Measurements from ENCODE around the gene ZNF100. TPM values are rescaled to one million over a fixed set of nuclear protein-coding genes. Genes with fewer than 3 reads are reported as not detected.
"Not testable (repeated sequence)": the region's sequence is repeated elsewhere in the genome, so short reads cannot be mapped to it uniquely, and the experiment has no call there.

Gene ZNF100
- total and polyA plus RNA-seq, 9 of the 15 experiments (the other 6 are each of a cell fraction or from before 2014, with no cell fraction given): 4.5 to 27.2 (median 19.6) TPM

GRCh38 chr19:21808400-21809000 lies 41.1 kb upstream of the ZNF100 start:
- H3K9me1 ChIP-seq (ENCODE audit: control insufficient read depth, insufficient read depth, low read length); CTCF ChIA-PET (ENCODE audit: low intra/inter-chr PET ratio); H3K4me2 ChIP-seq (ENCODE audit: insufficient read depth, low read length); H3K9ac ChIP-seq (ENCODE audit: insufficient read depth in 1 of 2, low read depth in 2 of 2, low read length in 2 of 2); H3K4me3 ChIP-seq; H3K27ac ChIP-seq (ENCODE audit: extremely low read depth, low read depth, low read length); H3K79me2 ChIP-seq (ENCODE audit: control insufficient read depth, insufficient read depth, low read length); H2AFZ ChIP-seq (ENCODE audit: low read depth, low read length); H3K27me3 ChIP-seq (ENCODE audit: control insufficient read depth in 2 of 2, insufficient read depth in 2 of 2, low read length in 2 of 2); H3K4me1 ChIP-seq (replicated peaks in 1 of 2; ENCODE audit: control insufficient read depth in 2 of 2, insufficient read depth in 2 of 2, low read length in 2 of 2); FAIRE-seq; H4K20me1 ChIP-seq (replicated peaks; ENCODE audit: control insufficient read depth, insufficient read depth, low read length); BruUV-seq (replicated peaks); ATAC-seq; POLR2A ChIA-PET; DNase-seq (ENCODE audit: extremely low read depth in 1 of 4, low spot score in 3 of 4); in situ Hi-C loops (cut with MboI); intact Hi-C loops (cut with micrococcal nuclease): not testable (repeated sequence)
- H3K9me3 ChIP-seq (replicated peaks; ENCODE audit: control insufficient read depth, insufficient read depth, low read depth, low read length): peaks cover 12% of the 10 kb centered on the region
- 25% methylated on average over 3 of the region's 3 CpGs for WGBS (ENCODE audit: insufficient coverage, low coverage, missing lambda C conversion rate)
- H3K36me3 ChIP-seq (ENCODE audit: control insufficient read depth, insufficient read depth, low read length): peaks cover 23% of the 10 kb centered on the region; the same call in 1 of the 3 replicates
- TF ChIP-seq ZNF274 (IDR thresholded peaks at IDR 0.05; ENCODE audit: borderline replicate concordance, low read depth, low read length): peak; percentile 92

GRCh38 chr19:21789466-21790085 lies 22.2 kb upstream of the ZNF100 start:
- no peak for TF ChIP-seq ZBTB49 (CRISPR knock-in tag; IDR thresholded peaks at IDR 0.05; ENCODE audit: borderline replicate concordance)
- POLR2A ChIA-PET: no interaction called here
- FAIRE-seq (no peak), DNase-seq (ENCODE audit: extremely low read depth in 1 of 4, low spot score in 3 of 4) (no peak), ATAC-seq (no peak)
- 5% methylated on average over 5 of the region's 5 CpGs for WGBS (ENCODE audit: insufficient coverage, low coverage, missing lambda C conversion rate)
- no peak overlapping the region for H3K27ac ChIP-seq (ENCODE audit: extremely low read depth, low read depth, low read length)
- no TSS peak for BruUV-seq (replicated peaks)
- H3K27me3 ChIP-seq (ENCODE audit: control insufficient read depth in 2 of 2, insufficient read depth in 2 of 2, low read length in 2 of 2): no peaks in the 10 kb centered on the region
- H3K9ac ChIP-seq (ENCODE audit: insufficient read depth in 1 of 2, low read depth in 2 of 2, low read length in 2 of 2): no peak overlapping the region
- H3K9me3 ChIP-seq (replicated peaks; ENCODE audit: control insufficient read depth, insufficient read depth, low read depth, low read length): no peaks in the 10 kb centered on the region
- in situ Hi-C loops (cut with MboI) (no loop called here), intact Hi-C loops (cut with micrococcal nuclease) (no loop called here)
- no peaks in the 10 kb centered on the region for H3K36me3 ChIP-seq (ENCODE audit: control insufficient read depth, insufficient read depth, low read length)
- no peaks in the 10 kb centered on the region for H3K79me2 ChIP-seq (ENCODE audit: control insufficient read depth, insufficient read depth, low read length)
- no peak overlapping the region for H2AFZ ChIP-seq (ENCODE audit: low read depth, low read length)
- no peaks in the 10 kb centered on the region for H3K9me1 ChIP-seq (ENCODE audit: control insufficient read depth, insufficient read depth, low read length)
- CTCF ChIA-PET (ENCODE audit: low intra/inter-chr PET ratio): no interaction called here
- no peaks in the 10 kb centered on the region for H3K4me1 ChIP-seq (replicated peaks in 1 of 2; ENCODE audit: control insufficient read depth in 2 of 2, insufficient read depth in 2 of 2, low read length in 2 of 2)
- no peak overlapping the region for H3K4me2 ChIP-seq (ENCODE audit: insufficient read depth, low read length)
- no peak overlapping the region for H3K4me3 ChIP-seq
- no peaks in the 10 kb centered on the region for H4K20me1 ChIP-seq (replicated peaks; ENCODE audit: control insufficient read depth, insufficient read depth, low read length)

All from K562 (cell line).